GM18520 (cell line): ENCODE results near the gene TOP1.

ENCODE experiments used
- ATAC-seq: cut with Tn5 transposase; IDR thresholded peaks from one replicate; pipeline ENCODE4 v1.9.1; 2021; ENCODE audit not compliant: unreplicated experiment

The TOP1 gene

GRCh38 chr20:41055679-41056078 lies 27.1 kb downstream of the TOP1 start:
- ATAC-seq: no peak

- no peak for ATAC-seq
Measured at GRCh38 chr20:41057999-41058673, 29.5 kb downstream of the TOP1 start.

DNA sequence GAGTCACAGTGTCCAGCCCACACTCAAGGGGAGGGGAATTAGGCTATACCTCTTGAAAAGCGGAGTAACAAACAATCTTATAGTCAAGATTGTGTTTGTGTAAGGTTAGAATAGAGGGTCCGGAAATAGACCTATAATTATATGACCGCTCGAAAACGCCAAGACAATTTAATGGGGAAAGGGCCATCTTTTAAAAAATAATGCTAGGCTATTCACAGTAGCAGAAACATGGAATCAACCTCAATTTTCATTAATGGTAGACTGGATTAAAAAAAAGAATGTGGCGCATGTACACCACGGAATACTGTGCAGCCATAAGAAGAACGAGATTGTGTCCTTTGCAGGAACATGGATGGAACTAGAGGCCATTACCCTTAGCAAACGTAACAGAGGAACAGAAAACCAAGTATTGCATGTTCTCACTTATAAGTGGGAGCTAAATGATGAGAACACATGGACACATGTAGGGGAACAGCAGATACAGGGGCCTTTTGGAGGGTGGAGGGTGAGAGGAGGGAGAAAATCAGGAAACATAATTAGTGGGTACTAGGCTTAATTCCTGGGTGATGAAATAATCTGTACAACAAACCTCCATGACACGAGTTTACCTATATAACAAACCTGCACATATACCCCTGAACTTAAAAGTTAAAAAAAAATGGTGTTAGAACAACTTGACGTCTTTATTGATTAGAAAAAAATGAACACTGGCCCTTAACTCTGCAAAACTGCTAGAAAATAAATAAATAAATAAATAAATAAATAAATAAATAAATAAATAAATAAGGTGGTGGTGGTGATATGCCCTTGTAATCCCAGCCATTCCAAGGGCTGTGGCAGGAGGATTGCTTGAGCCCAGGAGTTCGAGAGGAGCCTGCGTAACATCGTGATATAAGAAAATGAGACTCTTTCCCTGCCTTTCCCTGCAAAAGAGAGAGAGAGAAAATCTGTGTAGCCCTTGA lies 30.3 kb downstream of the TOP1 start:
- no peak for ATAC-seq

GRCh38 chr20:41061155-41061554 lies 32.5 kb downstream of the TOP1 start:
- no peak for ATAC-seq

DNA sequence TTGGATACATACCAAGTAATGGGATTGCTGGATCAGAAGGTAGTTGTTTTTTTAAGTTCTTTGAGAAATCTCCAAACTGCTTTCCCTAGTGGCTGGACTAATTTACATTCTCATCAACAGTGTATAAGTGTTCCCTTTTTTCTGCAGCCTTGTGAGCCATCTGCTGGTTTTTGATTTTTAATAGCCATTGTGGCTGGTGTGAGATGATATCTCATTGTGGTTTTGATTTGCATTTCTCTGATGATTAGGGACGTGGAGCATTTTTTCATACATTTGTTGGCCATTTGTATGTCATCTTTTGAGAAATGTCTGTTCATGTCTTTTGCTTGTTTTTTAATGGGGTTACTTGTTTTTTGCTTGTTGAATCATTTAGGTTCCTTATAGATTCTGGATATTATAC lies 34.8 kb downstream of the TOP1 start:
- no peak for ATAC-seq

DNA sequence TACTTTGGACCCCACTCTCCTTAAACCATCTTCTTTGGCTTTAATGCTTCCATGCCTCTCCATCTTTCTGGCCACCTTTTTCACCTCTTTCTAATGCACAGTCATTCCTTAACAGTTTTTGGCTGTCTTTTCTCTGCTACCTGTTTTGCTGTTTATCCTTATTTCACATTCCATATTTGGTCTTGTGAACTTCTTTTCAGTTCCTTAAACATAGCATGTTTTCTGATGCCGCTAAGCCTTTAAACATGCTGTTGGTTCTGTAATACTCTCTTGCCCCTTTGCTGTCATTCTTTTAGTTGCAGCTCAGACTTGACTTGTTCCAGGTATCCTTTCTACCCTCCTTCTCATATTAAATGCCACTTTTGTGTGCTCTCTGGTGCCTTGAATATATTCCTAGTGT lies 35.8 kb downstream of the TOP1 start:
- ATAC-seq: peak; percentile 60

- no peak for ATAC-seq
Measured at GRCh38 chr20:41065716-41066115, 37.1 kb downstream of the TOP1 start.

DNA sequence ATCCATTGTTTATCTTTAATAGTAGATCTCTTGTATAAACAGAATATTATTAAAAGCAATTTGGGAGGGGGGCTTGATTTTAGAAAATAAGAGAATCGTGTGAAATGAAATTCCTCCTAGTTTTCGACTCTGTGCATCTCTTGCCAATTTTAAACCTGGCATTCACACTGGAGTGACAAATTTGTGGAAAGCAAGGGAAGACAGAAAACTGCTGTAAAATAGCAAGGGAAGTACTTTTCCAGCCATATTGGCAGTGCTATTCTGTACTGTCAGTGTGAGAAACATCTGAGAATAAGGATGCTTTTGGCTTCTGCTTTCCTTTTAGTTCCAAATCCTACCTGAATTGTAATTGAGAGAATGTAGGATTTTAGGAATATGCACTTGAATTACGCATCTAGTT lies 40.2 kb downstream of the TOP1 start:
- ATAC-seq: no peak

- ATAC-seq: no peak
Measured at GRCh38 chr20:41072190-41072863, 43.7 kb downstream of the TOP1 start.

GRCh38 chr20:41072915-41073314 lies 44.3 kb downstream of the TOP1 start:
- no peak for ATAC-seq

DNA sequence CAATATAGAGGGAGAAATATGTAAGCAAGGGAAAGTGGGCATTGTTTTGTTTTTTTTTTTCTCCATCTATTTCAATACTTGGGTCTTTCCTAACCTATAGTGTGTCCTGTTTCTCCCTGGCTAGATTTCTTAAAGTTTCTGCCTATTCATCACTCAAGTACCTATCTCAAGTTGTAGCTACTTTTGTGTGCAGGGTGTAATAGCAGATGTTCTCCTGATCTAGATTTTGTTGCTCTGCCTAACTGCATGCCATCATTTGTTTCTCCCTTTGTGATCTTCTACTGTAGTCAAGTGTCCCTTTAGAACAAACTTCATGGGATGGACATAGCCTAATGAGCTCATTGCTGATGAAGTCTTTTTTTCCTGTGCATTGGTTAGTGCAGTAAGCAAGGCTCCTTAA lies 45.8 kb downstream of the TOP1 start:
- ATAC-seq: no peak

DNA sequence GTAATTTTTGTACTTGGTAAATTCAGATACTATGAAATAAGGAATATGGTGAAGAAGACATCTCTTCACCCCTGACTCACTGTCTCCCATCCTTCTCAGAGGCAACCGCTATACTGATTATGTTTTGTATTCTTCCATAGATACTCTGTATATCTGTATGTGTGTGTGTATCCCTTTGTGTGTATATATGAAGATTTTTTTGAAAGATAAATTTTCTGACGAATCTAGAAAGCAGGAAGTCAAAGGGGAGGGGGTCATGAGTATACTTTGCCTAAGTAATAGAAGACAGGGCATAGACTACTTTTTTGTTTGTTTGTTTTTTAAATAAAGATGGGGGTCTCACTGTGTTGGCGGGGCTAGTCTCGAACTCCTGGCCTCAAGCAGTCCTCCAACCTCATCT lies 48.2 kb downstream of the TOP1 start:
- ATAC-seq: no peak

GRCh38 chr20:41078329-41078728 lies 49.7 kb downstream of the TOP1 start:
- no peak for ATAC-seq

GRCh38 chr20:41079066-41079465 lies 50.4 kb downstream of the TOP1 start:
- no peak for ATAC-seq

DNA sequence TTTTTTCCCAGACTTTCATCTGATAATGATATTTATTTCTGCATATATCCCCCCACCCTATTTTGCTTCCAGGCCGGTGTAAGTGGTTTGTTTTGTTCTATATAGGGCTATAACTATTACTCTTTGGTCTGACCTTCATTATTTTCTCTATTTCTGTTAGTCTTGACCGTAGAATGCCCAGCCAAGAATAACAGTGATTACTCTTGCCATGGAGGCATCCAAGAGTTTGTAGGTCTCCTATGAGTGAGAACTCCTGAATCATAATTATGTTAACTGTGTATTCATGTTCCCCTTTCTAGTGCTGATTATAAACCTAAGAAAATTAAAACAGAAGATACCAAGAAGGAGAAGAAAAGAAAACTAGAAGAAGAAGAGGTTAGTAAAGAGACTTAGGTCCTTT lies 52.2 kb downstream of the TOP1 start:
- ATAC-seq: no peak

DNA sequence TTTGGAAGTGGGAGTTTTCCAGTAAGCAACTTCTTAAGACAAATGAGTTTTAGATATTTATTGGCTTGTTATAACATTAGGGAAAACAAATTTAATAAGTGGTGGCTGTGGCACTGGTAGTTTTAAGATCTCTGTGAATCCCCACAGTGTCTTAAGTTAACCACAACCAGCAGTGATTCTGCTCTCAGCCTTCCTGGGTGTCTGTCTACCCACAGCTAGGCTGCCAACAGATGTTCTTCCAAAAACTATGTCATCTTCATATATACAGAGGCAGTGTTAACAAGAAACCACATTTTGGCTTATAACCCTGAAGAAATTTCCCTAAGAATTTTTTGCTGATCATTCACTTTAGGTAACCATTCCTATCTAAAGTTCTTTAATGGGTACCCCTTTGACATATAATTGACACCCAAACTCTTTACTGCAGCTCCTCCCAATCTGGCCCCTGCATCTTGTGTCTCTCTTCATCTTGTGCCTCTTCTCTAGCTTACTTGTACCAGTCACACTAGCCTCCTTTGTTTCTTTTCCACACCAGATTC lies 52.7 kb downstream of the TOP1 start:
- ATAC-seq: no peak

- ATAC-seq: no peak
Measured at GRCh38 chr20:41082306-41082705, 53.7 kb downstream of the TOP1 start.

- no peak for ATAC-seq
Measured at GRCh38 chr20:41085606-41086005, 57.0 kb downstream of the TOP1 start.

DNA sequence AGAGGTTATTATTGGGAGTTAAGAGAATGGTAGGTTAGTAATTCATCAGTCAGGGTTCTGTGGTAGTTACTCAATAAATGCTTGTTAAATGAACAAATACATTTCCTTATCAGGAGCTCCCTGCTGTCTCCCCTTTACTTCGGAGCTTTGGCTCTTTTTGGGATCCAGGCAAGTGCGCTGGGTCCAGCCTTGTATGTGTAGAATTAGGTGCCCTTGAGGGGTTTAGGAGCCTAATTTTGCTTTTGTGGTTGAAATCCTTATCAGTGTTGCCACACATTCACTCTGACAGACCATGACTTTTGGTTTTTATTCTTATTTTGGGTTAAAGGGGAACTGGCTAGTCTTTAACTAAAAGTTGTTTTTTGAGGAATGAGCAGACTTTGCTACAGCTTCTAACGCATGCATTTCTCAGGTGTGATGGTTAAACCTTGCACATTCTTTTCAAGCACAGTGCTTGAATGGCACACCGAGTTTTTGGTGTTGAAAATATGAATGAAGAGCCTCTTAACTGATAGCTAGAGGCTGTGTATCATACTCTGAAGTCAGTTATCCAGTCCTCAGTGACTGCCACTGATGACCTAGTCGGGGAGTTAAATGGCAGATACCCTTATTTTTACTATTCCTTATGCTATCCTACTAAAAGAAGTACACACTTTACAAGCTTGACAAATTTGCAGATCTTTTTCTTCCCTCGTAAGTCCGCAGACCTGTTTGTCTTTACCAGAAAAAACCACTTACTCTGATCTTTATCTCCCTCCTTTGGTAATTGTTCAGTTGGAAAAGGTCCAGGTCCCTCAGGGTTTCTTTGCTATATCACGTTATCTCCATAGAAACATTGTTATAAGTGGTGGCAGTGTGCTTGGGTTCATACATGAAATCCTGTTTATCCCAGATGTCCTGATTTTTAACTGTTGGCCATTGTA lies 58.0 kb downstream of the TOP1 start:
- no peak for ATAC-seq

GRCh38 chr20:41087325-41087685 lies 58.7 kb downstream of the TOP1 start:
- ATAC-seq: no peak

DNA sequence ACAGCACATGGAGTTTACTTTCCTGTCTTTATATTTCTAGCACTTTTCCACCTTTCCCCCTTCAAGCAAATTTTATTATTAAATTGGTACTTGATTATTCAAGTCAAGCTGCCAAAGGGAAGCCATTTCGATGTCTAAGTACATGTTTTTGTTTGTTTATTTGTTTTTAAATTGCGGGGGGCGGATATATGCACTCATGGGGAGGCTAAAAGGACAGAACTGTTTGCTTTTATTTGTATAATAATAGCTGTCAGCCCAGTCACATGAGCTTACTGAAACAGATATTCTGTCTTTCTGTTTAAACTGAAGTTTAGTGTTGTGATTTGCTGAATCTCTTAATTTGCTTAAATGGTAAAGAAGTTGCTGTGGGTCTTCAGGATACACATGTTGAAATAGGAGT lies 59.2 kb downstream of the TOP1 start:
- ATAC-seq: no peak
